HG03439 (cell line): ENCODE measurements around the gene FANCC.

Experiments used
- ATAC-seq: cut with Tn5 transposase; IDR thresholded peaks from one replicate; pipeline ENCODE4 v1.9.1; 2021; ENCODE audit warnings: mild to moderate bottlenecking, moderate library complexity; ENCODE audit not compliant: unreplicated experiment

FANCC gene

DNA sequence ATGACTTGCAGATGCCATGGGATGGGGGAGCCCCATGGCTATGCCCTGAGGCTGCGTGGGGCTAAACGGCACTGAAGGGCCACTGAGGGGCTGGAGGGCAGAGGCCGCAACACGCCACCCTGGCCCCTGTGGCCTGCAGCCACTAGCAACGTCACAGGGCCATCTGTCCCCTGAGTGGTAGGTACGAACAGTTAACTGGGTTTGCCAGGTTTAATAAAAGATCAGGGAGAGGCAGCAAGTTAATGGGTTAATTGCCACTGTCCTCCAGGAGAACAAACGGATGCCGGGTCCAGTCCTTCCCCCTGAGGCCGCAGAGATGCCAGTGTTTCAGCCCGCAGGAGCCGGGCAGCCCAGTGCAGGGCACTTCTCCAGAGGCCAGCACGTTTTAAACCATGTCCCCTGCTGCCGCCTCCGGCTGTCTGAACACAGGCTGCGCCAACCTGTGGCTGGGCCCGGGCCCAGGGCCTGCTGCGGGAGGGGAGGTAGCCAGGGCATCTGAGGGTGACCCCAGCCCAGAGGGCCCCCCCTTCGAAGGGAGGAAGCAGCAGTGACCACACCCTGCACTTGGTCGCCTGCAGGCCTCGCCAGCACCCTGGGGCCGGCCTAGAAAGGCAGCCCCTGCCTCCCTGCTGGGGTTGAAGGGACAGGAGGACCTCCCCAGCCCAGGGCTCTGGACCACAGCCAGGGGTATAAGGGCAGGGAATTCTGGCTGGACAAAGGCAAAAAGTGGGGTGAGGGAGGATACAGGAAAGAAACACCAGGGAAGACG lies 227.3 kb downstream of the FANCC start:
- ATAC-seq = no peak

DNA sequence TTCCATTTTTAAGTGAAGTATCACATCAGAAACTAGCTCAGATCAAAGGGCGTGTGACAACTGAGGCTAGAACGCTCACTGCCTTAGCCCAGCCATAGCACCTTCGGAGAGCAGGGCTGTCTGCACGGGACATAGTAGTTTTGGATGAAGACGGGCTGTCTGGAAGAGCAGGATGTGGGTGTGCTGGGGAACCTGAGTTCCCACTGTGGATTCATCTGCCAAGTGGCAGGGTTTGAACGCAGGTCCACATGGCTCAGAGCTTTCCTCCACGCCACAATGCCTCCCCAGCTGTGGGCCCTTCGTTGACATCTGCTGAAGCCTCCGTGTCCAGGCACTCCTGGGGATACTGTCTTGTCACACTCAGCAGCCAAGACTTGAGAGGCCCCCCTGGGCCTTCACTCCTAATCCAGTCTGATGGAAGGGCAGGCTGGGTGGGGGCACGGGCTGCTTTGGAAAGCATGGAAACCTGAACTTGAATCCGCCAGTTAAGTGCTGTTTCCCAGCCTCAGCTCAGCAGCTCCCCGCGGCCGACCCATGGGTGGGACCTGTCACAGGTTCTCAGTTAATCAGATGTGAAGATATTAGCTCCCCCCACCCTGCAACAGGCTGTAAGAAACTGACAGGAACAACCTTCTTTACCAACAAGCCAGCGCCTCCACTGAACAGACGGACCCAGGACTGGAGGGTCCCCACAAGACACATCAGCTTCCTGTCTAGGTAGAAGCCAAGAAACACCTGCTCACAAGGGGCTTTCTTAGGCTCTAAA lies 228.1 kb downstream of the FANCC start:
- no peak for ATAC-seq

DNA sequence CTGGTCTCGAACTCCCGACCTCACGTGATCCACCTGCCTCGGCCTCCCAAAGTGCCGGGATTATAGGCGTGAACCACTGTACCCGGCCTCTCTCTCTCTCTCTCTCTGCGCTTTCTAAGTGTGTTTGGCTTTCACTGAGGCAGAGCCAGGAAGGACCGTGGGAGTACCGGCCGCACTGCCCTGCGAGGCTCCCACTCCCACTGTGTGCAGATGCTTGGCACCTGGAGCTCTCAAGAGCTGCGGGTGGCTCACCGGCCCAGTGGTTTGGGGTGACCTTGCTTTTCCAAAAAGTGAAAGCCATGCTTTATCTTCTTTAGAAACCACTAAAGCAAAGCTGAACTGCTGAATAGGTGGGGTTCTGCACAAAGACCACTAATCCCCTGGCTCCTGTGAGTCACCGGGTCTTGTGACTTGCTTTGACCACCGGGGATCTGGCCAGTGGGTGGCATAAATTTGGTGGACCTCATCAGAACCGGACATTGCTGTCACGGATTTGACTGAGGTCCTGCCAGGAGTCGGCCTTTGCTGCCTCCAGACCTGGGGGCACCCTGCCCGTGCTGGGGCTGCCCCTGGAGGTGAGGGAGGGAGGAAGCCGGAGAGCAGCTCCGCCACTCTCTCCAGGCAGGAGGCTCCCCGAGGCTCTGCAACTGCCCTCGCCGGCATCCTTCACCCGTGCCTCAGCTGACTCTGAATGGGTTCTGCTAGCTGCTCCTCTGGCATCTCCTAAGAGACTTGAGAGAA lies 228.9 kb downstream of the FANCC start:
- no peak for ATAC-seq

DNA sequence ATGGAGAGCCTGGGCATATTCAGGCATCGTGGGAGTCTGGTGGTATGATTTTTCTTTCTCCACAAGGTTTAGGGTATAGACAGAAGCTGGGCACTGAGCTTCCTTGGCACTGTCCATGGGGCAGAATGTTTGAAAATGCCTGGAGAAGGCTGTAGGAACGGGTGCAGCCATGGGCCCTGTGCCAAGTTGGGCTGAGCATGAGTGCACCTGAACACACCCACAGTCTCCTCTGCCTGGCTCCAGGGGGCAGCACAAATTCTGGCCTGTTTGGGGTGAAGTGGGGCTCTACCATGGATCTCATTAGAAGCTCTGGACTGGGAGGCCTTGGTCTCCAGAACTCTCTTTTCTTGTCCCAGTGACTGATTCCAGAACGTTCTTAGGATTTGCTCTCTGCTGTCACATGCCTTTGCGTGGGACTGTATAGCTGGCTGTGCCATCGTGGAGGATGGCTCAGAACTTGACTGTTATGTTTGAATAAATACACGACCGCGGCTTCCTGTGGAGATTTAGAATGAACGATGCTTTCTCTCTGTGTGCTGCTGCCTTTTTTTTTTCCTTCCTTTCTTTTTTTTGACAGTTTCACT lies 229.8 kb downstream of the FANCC start:
- no peak for ATAC-seq

DNA sequence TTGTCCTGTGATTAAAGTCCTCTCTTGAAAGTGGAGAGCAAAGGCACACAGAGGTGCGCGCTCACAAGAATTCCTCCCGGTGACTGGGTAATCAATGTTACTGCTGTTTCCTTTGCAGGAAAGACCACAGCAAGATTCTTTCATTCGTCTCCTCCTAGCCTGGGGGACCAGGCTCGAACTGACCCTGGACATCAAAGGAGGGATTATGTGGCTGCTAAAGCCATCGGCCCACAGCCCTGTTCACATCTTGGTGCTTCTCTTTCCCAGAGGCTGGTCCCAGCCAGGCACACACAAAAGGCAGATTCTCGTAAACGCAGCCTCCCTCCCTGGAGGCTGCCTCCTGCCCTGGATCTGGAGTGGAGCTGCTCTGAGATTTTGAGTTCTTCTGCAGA lies 230.9 kb downstream of the FANCC start:
- ATAC-seq = no peak

DNA sequence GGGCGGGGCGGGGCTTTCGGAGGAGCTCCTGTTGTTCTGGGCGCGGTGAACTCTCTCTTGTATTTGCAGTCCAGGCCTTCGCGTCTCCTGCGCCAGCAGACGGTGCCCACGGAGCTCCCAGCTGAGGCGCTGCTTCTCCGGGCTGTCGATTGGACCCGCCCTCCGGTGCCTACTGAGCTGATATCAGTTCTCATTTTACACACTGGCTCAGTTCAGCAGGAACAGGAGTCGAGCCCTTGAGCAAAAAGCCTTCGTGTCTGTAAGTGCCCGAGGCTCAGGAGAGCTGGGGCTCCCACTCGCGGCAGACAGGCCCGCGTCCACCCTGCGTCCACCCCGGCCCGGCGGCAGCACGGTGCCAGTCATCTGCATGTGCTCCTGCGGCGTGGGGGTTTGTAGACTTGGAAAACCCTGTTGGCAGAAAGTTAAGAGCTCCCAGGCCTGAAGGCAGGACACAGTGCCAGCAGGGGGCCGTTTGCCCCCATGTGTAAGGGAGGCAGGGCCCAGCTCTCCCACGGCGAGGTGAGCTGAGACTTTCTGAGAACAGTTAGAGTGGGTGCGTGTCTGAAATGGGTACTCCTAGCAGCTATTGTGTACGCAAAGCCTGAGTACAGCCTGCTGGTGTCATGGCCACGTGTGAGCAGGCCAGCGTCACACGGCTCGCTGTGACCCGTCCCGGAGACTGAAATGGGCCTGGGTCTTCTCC lies 231.5 kb downstream of the FANCC start:
- no peak for ATAC-seq

DNA sequence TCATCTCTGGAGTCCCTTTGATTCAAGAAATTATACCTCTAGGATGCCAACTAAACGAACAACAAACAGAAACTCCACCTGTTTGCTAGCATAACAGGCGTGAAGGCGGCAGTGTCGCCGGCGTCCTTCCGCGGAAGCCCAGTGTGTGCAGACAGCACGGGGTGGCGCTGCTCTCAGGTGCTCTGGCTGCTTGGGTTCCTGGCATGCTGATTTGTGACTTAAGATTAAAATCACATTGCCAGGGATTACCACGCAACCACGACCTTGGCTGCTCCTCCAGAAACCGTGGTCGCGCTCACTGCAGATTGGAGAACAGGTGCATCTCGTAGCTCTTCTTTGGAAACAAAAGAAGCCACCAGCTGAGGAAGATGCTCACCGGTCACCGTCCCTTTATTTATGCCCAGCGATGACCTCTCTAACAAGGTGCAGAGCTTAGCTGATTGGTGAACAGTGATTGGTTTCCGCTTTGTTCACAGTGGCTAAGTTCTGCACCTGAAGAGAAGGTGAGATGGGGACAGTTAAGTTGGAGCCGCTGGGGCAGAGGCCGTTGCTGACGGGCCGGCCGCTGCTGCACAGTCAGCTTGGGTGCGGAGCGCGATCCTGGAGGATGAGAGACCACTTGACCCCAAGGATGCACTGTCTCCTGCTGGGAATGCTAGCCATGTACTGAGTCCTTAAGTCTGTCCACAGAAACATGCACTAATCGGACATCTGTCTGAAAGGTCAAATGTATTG lies 232.3 kb downstream of the FANCC start:
- no peak for ATAC-seq

DNA sequence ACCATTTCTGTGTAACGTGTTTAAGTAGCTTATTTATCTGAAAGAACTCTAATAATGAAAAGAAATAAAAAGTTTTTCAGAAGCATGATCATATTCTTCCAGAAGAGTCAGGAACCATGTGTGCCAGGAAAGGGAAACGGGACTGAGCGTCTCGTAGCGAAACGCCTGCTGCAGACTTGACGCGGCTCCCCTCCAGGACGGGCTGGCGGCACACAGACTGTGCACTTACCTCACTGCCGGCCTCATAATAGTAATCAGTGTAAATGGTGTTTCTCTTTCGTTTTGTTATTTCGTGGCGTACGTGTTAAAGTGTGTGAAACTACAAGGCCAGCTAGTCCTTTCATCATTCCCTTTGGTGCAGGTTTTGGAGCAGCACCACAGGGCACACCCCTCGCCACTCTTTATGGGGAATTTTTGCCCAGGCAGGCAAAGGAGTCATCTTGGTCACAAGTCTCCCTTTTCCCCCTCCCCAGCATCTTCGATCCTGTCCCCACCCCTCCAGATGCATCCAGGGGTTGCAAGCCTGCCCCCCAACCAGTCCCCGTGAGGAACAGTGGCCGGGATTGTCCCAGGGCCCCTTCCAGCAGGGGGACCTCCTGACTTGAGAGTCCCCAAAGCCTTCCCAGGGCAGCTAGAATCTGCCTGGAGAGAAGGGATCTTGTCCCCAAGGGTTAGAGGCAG lies 233.1 kb downstream of the FANCC start:
- ATAC-seq = no peak

DNA sequence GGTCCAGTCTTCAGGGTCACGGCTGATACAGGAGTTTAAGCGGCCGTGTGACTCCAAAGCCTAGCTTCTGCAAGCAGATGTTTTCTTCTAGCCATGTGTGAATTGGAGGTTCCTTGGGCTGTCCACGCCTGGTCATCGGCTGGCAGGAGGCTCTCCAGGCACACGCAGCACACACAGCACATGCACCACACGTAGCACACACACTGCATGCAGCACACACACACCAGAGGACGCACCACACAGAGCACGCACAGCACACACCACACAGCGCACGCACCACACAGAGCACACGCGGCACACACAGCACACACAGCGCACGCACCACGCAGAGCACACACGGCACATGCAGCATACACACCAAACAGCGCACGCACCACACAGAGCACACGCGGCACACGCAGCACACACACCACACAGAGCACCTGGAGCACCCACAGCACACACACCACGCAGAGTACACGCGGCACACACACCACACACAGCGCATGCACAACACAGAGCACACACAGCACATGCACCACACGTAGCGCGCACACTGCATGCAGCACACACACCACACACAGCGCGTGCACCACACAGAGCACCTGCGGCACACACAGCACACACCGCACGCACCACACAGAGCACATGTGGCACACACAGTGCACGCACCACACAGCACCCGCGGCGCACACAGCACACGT lies 234.3 kb downstream of the FANCC start:
- no peak for ATAC-seq

DNA sequence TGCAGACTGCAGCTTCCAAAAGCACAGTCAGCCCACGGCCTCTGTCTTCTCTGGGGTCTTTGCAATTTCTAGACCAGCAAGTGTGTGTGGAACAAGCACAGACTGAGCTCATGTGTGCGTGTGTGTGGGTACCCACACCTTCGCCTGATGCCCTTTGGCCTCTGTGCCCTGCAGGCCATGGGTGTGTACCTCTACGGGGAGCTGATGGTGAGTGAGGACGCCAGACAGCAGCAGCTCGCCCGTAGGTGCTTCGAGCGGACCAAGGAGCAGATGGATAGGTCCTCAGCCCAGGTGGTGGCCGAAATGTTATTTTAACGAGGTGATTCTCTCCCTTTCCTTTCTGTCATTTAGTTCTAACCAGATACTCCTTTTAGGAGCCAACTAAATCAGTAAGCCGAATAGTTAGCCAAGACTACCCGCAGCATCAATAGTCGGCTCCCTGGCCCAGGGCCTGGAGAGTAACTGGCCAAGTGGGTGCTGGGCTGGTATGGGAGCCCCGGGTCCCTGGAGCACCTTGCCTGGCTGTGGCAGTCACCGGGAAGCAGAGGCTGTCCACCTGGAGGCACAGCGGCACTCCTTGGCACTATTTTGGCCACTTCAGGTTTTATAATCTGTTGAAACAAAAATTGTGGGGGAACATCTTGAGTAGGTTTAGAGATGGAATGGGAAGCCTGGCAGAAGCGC lies 235.0 kb downstream of the FANCC start:
- ATAC-seq = no peak

DNA sequence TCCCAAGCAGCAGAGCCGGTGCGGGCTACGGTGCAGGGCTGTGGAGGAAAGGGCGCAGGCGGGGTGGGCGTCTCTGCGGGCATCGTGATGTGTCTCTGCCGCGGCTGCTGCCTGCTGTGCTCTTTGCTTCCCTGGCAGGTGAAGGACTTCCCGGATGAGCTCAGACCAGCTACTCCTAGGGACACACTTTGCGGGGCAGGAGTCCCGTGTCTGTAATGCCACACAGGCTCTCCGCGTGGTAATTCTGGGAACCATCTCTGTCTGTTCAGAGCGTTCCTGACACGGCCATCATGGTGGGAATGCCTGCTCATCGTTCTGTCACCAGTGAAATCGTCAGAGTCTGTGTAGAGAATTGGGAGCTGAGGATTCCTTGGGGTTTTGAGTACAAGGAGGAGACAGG lies 235.5 kb downstream of the FANCC start:
- ATAC-seq = no peak

DNA sequence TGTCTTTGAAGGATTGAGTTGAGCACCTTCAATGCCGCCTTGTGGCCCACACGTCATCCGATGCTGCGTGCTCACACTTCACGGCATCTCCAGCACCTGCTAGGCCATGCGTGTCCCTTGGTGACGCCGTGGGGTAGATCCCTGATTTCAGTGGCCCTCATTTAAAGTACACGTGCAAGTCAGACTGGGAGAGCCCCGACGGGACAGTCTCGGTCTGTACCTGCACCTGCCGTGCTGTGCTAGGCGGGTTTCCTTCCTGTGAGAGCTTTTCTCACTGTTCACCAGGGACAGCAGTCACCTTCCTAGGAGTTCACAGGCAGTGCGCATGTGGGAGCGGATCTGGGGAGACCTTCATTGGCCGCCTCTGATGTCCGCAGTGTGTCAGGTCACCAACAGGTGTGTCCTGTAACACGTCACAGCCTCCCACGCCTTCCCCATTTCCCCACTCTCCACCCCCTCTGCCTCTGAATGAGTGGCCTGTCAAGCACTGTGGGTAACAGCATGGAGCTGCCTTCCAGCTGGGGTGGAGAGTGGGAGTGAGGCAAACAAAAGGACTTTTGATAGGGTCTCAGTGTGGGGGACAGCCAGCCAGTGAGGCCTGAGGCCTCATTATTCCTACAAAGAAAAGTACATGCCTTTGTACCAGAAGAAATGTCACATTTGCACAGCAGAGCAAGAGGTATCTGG lies 236.4 kb downstream of the FANCC start:
- ATAC-seq = no peak

DNA sequence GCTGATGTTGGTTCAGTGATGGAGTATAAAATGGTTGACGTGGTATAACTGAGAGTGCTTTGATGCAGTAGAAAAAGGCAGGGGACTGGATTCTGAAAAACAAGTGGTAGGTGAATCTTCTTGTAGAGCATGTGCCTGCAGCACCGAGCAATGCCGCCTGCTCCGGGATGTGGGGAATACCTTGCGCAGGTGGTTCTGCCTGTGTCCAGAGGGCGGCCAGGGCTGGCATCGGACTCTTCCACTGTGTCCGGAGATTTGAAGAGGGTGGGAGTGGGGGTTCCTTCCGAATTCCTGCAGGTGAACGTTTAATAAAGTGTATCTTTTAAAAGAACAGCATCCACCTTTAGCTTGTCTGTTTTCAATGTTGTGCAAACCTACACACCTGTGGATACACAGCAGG lies 238.0 kb downstream of the FANCC start:
- no peak for ATAC-seq

DNA sequence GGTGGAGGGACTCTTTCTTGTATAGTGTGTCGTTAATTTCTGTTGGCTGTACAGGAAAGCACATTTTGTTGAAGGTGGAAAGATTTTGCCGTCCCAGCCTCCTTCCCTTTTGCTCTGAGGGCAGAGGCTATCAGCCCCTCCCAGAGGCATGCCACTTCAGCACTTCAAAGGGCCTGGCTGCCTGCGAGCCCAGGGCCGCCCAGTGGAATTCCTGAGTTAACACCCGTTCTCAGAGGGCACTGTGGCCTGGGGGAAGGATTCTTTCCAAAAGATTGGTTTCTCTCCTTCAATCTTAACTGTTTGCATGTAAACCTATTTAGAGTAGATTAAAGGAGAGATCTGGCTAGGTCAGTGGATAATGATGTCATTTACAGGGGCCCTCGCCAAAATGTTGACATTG lies 238.6 kb downstream of the FANCC start:
- no peak for ATAC-seq

DNA sequence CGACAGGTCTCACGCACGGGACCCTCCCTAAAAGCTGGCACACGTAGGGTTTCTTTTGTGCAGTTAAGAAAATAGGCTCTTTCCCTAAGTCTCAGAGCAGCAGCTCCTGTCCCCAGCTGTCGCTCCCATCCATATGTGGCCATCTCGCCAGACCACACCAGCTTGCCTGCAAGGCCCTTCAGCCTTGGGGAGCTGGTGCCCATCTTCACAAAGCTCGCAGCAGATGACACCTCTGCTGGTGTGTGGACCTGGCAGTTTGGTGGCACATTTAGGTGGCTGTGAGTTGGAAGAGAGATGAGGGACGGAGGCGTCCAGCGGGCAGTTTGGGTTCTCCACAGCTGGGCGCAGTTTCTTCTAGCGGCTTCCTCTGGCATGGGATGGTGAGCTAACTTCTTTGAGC lies 239.0 kb downstream of the FANCC start:
- no peak for ATAC-seq

DNA sequence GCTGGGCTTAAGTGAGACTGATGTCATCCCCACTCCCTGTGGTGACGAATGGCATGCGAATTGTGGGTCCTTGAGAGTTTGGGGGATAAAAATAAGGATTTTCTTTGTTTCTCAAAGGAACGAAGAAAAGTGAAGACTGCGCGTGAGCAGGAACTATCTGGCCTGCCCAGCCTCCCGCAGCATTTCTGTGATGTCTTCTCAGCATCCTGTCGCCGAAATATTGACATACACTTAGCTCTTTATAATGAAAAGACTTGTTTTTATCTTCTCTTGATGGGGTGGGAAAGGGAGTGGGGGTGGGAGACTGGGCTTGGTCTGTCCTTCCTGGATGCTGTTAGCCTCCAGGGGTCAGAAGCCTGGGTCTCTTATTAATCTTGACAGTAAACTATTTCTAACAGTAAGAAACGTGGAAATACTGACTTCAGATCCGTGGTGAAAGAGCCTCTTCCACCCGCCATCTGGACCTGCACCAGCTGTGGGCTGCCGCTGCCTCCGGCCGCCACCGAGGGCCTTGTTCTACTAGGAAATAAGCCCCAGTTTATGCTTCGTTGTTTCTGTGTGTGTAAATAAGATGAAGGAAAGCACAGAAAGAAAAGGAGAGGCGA lies 239.6 kb downstream of the FANCC start:
- no peak for ATAC-seq

DNA sequence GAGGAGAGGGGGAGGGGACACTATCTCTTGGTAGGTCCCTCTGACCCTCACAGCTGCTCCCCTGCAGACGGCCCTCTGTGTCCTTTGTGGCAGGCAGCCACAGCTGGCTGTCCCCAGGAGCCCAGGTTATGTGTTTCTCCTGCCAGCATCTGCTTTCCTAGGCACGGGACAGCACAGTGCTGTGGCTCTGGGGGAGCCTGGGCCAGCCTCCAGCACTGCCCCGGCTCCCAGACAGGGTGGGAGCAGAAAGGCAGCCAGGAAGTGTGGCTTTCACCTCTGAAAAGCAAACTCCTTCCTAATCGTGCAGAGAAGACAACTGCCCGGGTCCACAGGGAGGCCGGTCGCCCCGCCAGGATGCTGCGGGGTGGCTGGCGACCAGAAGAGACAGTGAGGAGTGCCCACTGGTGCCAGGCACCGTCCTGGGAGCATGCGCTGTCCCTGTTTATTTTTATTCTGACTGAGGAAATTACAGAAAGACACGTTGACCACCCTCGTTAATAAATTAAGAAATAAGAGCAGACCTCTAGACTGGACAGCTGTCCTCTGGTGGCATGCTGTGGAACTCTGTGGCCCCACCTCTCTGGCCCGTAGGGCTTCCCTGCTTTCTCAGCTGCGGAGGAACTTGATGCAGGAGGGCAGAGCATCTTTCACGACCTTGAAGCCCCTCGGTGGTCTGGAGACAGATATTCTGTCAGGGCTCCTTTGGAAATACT lies 240.3 kb downstream of the FANCC start:
- no peak for ATAC-seq
